SKM-1 treated with dmso at 0.1 percent for 144 hours (cell line): ENCODE measurements around the gene SYT1.

Experiments
- DNase-seq: peaks from one replicate; lab custom pipeline; 2025; ENCODE audit not compliant: unreplicated experiment; lab: John Stamatoyannopoulos, UW

The SYT1 gene

DNA sequence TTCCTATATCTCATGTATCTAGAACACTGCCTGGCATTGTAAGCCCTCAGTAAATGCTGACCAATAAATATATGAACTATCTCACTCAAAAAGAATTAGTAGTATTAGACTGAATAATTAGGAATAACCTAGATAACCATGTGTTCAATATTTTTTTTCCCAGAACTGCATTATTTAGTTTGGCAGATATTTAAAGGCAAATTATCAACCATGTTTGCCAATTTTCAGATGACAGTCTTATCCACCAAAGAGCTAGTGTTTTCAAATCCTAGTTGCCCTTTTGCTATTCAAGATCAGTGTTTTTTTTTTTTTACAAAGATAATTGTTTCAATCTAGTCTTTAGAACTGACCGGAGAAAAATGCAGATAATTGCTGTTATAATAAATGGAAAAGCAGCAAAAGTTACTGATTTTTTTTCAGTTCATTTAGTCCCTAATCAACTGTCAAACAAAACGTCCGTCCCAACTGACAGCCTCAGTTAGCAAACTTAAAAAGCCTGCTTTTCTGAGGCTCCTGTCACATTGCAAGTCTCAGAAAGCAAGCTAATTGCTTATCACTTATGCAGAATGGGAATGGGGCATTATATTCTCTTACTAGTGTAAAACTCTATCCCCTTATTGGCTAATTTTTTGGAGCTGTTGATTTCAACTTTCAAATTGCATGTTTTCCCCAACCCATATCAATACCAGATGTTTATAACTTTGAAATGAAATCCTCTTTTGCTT, 623.0 kb downstream of the SYT1 start:
- DNase-seq = no peak
